ENCODE data around the gene CTSH.

The CTSH gene

DNA sequence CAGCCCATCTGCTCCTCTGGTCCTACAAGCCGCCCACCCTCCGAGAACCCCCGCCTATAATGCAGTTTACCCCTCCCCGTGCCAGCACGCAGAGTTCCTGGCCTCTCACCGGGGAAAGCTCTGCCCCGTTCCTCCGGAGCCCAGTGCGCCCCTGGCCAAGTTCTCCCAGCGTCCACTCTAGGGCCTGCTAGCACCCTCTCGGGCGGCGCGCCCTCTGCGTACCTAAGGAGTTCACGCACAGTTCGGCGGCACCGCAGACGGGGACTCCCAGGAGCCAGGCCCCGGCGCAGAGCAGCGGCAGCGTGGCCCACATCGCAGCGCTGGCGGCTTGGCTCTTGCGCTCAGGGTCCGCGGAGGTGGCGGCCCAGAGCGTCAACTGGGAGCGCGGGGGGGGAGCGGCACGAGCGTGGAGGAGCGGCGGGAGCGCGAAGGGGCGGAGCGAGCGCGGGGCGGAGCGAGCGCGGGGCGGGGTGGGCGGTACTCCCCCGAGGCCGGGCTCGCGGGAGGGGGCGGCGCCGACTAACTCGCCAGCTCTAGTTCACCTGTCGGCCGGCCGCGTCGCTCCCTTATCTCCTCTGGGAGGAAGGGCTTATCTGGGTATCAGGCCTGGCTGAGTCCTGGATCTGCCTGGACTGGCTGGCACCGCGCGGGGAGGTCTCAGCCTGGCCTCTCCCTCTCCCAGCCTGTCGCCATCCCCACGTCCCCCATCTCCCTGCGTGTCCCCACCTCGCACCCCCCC lies at the start of gene CTSH:
Gene CTSH (minus strand): TSS at position 378 of the 739 bp plus-strand sequence. CDS start 65 bp downstream, at position 313.
- no peak for DNase-seq (ENCODE audit: low read depth in 2 of 2)

DNA sequence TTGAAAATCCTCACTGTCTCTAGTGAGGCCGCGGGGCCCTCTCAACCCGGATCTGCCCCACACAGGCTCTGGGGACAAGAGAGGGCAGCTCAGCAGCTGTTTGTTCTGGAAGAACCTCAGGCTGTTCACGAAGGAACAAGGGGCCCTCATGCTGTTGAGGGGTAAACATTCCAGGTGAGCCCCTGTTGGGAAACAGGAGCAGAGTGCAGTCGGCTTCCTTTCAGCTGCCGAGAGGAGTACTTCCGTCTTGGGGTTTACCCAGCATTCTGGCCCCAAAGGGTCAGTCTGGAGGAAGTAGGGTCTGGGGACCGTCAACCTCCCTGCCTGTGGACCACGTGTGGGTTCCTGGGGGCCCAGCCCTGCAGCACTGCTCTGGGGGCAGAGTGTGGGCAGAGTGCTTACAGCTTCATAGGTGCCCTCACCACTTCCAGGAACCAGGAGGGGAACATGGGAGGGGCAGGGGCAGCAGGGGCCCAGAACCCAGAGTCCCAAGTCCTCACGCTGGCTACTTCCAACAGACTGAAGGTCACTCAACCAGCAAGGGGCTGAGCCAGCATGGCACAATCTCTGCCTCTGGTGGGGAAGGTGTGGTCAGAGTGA lies 49.2 kb upstream of the CTSH start:
- no peak for DNase-seq (ENCODE audit: low read depth in 2 of 2)

DNA sequence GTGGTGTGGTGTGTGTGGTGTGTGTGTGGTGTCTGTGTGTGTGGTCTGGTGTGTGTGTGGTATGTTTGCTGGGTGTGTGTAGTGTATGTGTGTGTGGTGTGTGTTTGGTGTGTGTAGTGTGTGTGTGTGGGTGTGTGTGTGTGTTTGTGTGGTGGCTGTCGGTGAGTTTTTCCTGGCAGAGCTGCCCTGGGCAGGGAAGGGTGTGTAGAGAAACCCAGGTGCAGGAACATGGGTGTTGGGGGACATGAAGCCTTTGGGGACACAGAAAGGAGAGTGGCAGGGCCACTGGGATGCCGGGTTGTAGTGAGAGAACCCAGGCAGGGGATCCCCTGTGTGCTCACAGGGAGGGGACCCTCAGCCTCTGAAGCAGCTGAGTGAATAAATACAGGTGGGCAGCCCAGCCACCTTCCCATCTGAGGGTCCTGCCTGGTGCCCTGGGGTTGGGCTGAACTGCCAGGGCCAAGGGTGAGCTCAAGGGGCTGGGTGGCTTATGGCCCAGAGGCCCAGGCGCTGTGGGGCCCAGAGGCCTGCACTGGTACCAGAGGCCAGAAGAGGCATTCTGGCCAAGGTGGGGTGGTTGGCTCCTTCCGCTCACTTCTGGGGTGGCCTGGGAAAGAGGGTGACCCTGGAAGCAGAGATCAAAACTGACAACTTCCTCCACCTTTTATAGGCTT lies 48.5 kb upstream of the CTSH start:
- DNase-seq (ENCODE audit: low read depth in 2 of 2) = no peak

DNA sequence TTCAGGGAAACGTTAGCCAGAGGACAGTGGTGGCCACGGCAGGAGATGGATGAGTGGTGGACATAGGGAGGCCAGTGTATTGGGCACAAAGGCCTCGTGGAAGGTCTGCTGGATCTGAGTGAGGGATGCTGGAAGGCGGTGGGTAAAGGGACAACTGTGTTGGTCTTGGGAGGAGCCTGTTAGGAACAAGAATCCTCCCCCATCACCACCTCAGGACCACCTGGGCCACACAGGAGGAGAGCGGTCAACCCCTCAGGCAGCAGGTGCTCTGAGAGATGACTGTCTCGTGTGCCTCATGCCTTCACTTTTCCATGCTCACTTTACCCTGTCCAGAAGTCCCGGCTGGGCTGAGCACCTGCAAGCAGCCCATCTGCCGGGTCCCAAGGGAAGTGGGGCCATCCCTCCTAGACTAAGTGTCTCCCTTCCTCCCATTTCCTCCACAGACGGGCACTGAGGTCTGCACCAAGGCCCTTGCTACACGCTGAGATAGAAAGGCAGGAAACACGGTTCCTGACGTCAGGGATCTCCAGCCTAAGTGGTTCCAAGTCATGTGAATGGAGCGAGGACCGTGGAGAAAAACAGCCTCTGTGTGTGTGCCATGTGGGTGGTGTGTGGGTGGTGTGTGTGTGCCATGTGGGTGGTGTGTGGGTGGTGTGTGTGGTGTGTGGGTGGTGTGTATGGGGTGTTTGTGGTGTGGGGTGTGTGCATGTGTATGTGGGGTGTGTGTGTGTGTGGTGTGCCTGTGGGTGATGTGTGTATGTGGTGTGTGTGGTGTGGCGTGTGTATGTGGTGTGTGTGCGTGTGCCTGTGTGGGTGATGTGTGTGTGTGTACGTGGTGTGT lies 47.8 kb upstream of the CTSH start:
- no peak for DNase-seq (ENCODE audit: low read depth in 2 of 2)

- no peak for DNase-seq (ENCODE audit: low read depth in 2 of 2)
These were observed 47.0 kb upstream of the CTSH start for GRCh38 chr15:78991879-78992278.

- no peak for DNase-seq (ENCODE audit: low read depth in 2 of 2)
These were observed 46.6 kb upstream of the CTSH start for GRCh38 chr15:78991476-78991875.

- no peak for DNase-seq (ENCODE audit: low read depth in 2 of 2)
These were observed 45.4 kb upstream of the CTSH start for GRCh38 chr15:78990278-78990677.

DNA sequence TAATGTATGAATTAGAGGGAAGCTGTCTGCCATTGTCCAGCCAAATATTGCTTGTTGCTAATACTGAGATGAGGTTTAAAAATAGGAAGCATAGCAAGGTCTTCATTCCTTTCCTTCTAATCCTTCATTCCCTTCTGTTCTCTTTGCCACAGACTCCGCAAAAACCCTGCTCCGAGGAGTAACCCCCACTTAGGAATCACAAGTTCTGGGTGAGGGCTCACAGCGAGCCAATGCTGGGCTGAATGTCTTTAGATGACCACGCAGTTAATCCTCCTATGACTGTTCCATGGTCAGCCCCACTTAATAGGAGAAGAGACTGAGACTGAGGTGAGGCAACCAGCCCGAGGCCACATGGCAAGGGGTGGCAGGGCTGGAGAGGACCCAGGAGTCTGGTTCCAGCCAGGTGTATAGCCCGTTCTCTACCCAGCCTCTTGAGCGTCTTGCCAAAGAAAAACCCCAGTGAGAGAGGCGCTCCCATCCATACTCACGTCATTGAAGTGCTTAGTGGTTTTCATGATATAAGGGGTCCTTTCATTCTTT lies 44.9 kb upstream of the CTSH start:
- DNase-seq (ENCODE audit: low read depth in 2 of 2) = no peak

GRCh38 chr15:78988361-78988911 lies 43.6 kb upstream of the CTSH start:
- peak; percentile 91 to 93 for DNase-seq (ENCODE audit: low read depth in 2 of 2)

- no peak for DNase-seq (ENCODE audit: low read depth in 2 of 2)
These were observed 42.9 kb upstream of the CTSH start for GRCh38 chr15:78987556-78988360.

DNA sequence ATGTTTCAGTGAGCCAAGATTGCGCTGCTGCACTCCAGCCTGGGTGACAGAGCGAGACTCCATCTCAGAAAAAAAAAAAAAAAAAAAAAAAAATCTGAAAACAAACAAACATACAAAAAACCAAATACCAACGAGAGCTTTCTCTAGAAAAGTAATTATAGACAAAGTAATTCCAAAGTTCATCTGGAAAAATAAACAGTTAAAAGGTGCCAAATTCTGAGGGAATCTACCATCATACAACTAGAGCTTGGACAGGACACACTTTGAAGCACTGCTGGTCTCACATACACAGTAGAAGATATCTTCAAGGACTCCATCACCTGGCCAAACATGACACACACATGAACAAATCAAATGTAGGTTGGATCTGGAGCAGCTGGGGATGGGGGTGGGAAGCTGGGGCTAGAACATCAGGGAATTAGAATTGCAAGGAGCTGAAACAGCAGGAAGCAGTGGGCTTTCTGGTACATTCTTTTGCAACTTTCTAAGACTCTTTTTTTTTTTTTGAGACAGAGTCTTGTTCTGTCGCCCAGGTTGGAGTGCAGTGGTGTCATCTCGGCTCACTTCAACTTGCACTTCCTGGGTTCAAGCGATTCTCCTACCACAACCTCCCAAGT lies 41.1 kb upstream of the CTSH start:
- no peak for DNase-seq (ENCODE audit: low read depth in 2 of 2)

DNA sequence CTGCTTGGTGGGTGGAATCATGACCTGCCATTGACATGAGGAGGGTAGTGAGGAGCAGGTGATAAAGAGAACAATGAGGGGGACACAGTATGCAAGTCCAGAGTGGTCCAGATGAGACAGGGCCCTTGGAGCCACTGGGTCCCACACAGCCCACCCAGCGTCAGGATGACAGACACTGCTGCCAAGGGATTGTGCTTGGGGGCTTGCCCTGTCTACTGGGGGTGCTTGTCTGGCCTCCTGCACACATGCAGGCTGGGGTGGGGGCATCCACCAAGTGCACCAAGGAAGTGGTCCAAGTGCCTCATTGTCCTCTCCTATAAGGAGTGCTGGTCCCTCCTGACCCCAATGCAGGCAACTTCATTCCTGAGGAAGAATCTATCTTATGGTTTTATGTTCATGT lies 39.2 kb upstream of the CTSH start:
- DNase-seq (ENCODE audit: low read depth in 2 of 2) = no peak

- DNase-seq (ENCODE audit: low read depth in 2 of 2) = no peak
These were observed 38.5 kb upstream of the CTSH start for GRCh38 chr15:78983146-78983918.

- no peak for DNase-seq (ENCODE audit: low read depth in 2 of 2)
These were observed 37.9 kb upstream of the CTSH start for GRCh38 chr15:78982736-78983135.

DNA sequence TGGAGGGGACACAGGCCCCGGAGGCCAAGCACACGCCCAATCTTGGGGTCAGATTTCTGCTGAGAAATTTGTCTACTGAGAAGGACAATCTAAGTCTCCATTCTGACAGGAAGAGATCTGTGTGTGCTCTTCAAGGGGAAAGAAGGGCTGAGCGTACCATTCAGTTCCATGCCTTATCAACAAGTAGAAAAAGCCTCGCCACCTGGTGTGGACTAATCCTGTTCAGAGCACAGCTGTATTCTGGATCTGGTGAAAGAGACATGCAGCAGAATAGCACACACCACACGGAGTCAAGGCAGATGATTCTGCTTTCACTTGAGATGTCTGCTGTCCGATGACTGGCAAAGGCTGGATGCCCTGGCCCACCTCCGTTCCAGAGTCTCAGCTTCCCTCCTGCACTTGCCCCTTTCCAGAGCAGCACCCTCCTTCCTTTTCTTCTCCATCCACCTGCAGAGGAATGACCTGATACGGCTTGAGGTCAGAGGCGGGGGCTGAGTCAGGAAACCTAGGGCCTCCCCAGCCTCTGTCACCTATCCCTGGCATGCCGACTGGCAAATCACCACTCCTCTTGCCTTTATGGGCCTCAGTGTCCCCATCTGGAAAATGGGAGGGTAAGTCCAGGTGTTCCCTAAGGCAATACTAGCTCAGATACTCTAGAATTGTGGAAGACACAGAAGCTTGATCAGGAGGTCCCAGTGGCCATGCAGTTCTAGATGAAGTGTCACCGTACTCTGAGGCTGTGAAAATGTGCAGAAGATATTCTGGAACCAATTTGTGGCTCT lies 36.9 kb upstream of the CTSH start:
- DNase-seq (ENCODE audit: low read depth in 2 of 2) = no peak

GRCh38 chr15:78979456-78980320 lies 34.8 kb upstream of the CTSH start:
- DNase-seq (ENCODE audit: low read depth in 2 of 2) = peak; percentile 40 to 47

DNA sequence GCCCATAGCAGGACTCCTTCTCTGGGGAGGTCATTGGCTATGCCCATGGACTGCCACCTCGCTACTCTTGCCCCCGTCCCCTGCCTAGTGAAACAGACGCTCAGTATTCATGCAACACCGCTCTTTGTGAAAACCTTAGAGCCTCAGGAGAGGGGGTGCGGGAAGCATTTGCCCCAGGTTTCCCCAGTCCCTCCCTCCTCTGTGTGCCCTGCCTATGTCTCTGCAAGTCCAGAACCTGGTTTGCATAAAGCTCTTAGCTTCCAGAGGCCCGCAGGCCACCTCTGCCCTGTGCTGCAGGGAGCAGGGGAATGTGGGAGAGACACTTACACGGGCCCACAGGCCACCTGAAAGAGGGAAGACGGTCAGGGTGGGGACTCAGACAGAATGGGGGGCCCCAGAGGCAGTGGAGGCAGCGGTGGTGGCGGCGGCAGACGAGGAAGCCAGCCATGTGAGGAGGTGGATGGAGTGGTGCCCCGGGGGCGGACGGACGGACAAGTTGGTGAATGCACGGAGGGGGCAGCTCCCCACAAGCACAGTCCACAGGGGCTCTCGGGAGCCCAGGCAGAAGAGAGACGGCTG lies 33.8 kb upstream of the CTSH start:
- no peak for DNase-seq (ENCODE audit: low read depth in 2 of 2)
